IMR-90 (cell line): ENCODE data around the gene LYPD8. TPM values are rescaled to one million over a fixed set of nuclear protein-coding genes. Genes with fewer than 3 reads are reported as not detected.
"Not testable (repeated sequence)": the region's sequence is repeated elsewhere in the genome, so short reads cannot be mapped to it uniquely, and the experiment has no call there.

ENCODE experiments used
- ATAC-seq: fragments of 200-7000 bp; cut with Tn5 transposase; 2 replicates; pipeline ENCODE4 v1.9.1; 2020; ENCODE audit warnings: low read depth, mild to moderate bottlenecking, moderate library complexity
- BruUV-seq: library from RNA; stranded (reverse); fragments of 400-500 nt; replicated peaks from 2 replicates; lab custom pipeline; 2021; lab: Mats Ljungman, UMichigan
- CTCF ChIA-PET: fragments of 300-600 bp; formaldehyde crosslinking; extraction: SDS; loops from one replicate; lab custom pipeline; 2021; ENCODE audit warnings: antibody characterized with exemption; lab: Yijun Ruan, JAX
- POLR2A ChIA-PET: fragments of 300-600 bp; sonication (Branson Sonifier 250); formaldehyde crosslinking; loops from one replicate; lab custom pipeline; 2022; ENCODE audit warnings: antibody characterized with exemption; ENCODE audit not compliant: unreplicated experiment; lab: Charles Lee
- DNase-seq: peaks from one replicate; pipeline ENCODE4 v3.0.0; 2013
- H2AFZ ChIP-seq: replicated peaks from 2 replicates; pipeline ENCODE3; 2013; ENCODE audit warnings: low read length, mild to moderate bottlenecking; ENCODE audit not compliant: poor library complexity
- H2AK5ac ChIP-seq: 2 replicates; pipeline ENCODE4 v1.6.1; 2013; ENCODE audit warnings: low read depth, low read length, inconsistent platforms
- H2AK9ac ChIP-seq: replicated peaks from 2 replicates; pipeline ENCODE3; 2013; ENCODE audit warnings: mild to moderate bottlenecking, low read depth, low read length, moderate library complexity; ENCODE audit not compliant: poor library complexity
- H2BK120ac ChIP-seq: 2 replicates; pipeline ENCODE4 v1.6.1; 2013; ENCODE audit warnings: low read depth, low read length, inconsistent platforms
- H2BK15ac ChIP-seq: 3 replicates; pipeline ENCODE4 v1.6.1; 2013; ENCODE audit warnings: low read depth, low read length, inconsistent platforms
- H2BK20ac ChIP-seq: 2 replicates; pipeline ENCODE4 v1.6.1; 2013; ENCODE audit warnings: low read depth, mild to moderate bottlenecking, inconsistent platforms, low read length, moderate library complexity
- H2BK5ac ChIP-seq: 2 replicates; pipeline ENCODE4 v1.6.1; 2013; ENCODE audit warnings: mild to moderate bottlenecking, low read depth, low read length, inconsistent platforms; ENCODE audit not compliant: poor library complexity, severe bottlenecking
- H3K14ac ChIP-seq: replicated peaks from 2 replicates; pipeline ENCODE4 v1.6.1; 2013; ENCODE audit warnings: low read depth, low read length, inconsistent platforms
- H3K18ac ChIP-seq: 2 replicates; pipeline ENCODE4 v1.6.1; 2013; ENCODE audit warnings: low read depth, low read length, control low read depth
- H3K23ac ChIP-seq: 2 replicates; pipeline ENCODE4 v1.6.1; 2013; ENCODE audit warnings: low read depth, low read length, inconsistent platforms
- H3K27ac ChIP-seq: 2 replicates; pipeline ENCODE4 v1.5.1; 2013; ENCODE audit warnings: mild to moderate bottlenecking, control low read depth, low read length; ENCODE audit not compliant: insufficient read depth
- H3K27me3 ChIP-seq: 2 replicates; pipeline ENCODE4 v1.6.1; 2013; ENCODE audit warnings: low read length; ENCODE audit not compliant: control insufficient read depth, insufficient read depth
- H3K36me3 ChIP-seq: 2 replicates; pipeline ENCODE4 v1.6.1; 2013; ENCODE audit warnings: low read length, mixed read lengths; ENCODE audit not compliant: control insufficient read depth, insufficient read depth
- H3K4ac ChIP-seq: 2 replicates; pipeline ENCODE4 v1.6.1; 2013; ENCODE audit warnings: low read depth, low read length, inconsistent platforms
- H3K4me1 ChIP-seq: 2 replicates; pipeline ENCODE4 v1.6.1; 2013; ENCODE audit warnings: low read length, mixed read lengths; ENCODE audit not compliant: control insufficient read depth, insufficient read depth
- H3K4me2 ChIP-seq: 2 replicates; pipeline ENCODE4 v1.6.1; 2013; ENCODE audit warnings: low read depth, mild to moderate bottlenecking, control low read depth, low read length, moderate library complexity
- H3K4me3 ChIP-seq: 2 replicates; pipeline ENCODE4 v1.5.1; 2013; ENCODE audit warnings: low read depth, mild to moderate bottlenecking, control low read depth, low read length, moderate library complexity; ENCODE audit not compliant: insufficient read depth
- H3K56ac ChIP-seq: 2 replicates; pipeline ENCODE4 v1.6.1; 2013; ENCODE audit warnings: low read length, inconsistent platforms; ENCODE audit not compliant: insufficient read depth; ENCODE audit errors: extremely low read depth
- H3K79me1 ChIP-seq, 2 experiments: 2 replicates each; pipeline ENCODE4 v1.6.1; 2013; ENCODE audit warnings: low read length in 2 of 2, inconsistent platforms in 1 of 2, low read depth in 1 of 2
- H3K9ac ChIP-seq: 2 replicates; pipeline ENCODE4 v1.6.1; 2013; ENCODE audit warnings: low read depth, low read length, control low read depth
- H3K9me1 ChIP-seq: 2 replicates; pipeline ENCODE4 v1.6.1; 2013; ENCODE audit warnings: low read length, inconsistent platforms; ENCODE audit not compliant: insufficient read depth
- H3K9me3 ChIP-seq: 2 replicates; pipeline ENCODE4 v1.6.1; 2013; ENCODE audit warnings: low read length; ENCODE audit not compliant: control insufficient read depth, insufficient read depth
- H4K20me1 ChIP-seq: 2 replicates; pipeline ENCODE4 v1.6.1; 2013; ENCODE audit warnings: low read length, inconsistent platforms; ENCODE audit not compliant: insufficient read depth
- H4K5ac ChIP-seq: 2 replicates; pipeline ENCODE4 v1.6.1; 2013; ENCODE audit warnings: mild to moderate bottlenecking, low read depth, low read length, control low read depth
- H4K8ac ChIP-seq, 2 experiments: 2 replicates each; pipeline ENCODE4 v1.6.1; 2013; ENCODE audit warnings: low read depth in 2 of 2, low read length in 2 of 2, control low read depth in 1 of 2, inconsistent platforms in 1 of 2
- H4K91ac ChIP-seq: 2 replicates; pipeline ENCODE4 v1.6.1; 2013; ENCODE audit warnings: low read depth, low read length, inconsistent platforms; ENCODE audit not compliant: insufficient read depth
- BHLHE40 ChIP-seq: fragments of 150-350 bp; IDR thresholded peaks from 2 replicates; pipeline ENCODE4 v1.6.1; 2016; ENCODE audit warnings: mild to moderate bottlenecking, low read depth, low read length
- RCOR1 ChIP-seq: IDR thresholded peaks from 2 replicates; pipeline ENCODE4 v1.6.1; 2012; ENCODE audit warnings: mild to moderate bottlenecking, low read length, improper control_type of control experiment; ENCODE audit not compliant: insufficient replicate concordance
- WGBS, 2 experiments: methylation state at CpG; one replicate each; pipeline versions ENCODE4 v1.1.5 to v1.1.7; 2013; ENCODE audit warnings: missing lambda C conversion rate in 2 of 2; ENCODE audit not compliant: insufficient read length in 1 of 2; ENCODE audit errors: extremely low coverage in 2 of 2; 5-methylcytosine and 5-hydroxymethylcytosine counted together
- dilution Hi-C: fragments of 300-500 bp; cut with HindIII; formaldehyde crosslinking; loops from one replicate; pipeline ENCODE4 v1.14.3; 2018; ENCODE audit warnings: low sequenced_read_pairs; ENCODE audit not compliant: unreplicated experiment
- in situ Hi-C: fragments of 300-500 bp; cut with MboI; formaldehyde crosslinking; loops from 3 replicates; pipeline ENCODE4 v1.14.3; 2019; ENCODE audit warnings: low sequenced_read_pairs, inconsistent platforms, mixed read lengths
- intact Hi-C: fragments of 100-400 bp; cut with micrococcal nuclease; formaldehyde crosslinking; loops from 2 replicates; pipeline ENCODE4 v1.10.0; 2022
- polyA plus RNA-seq, 3 experiments: library from polyadenylated mRNA; depleted of rRNA; stranded (reverse); fragments of >200 nt; gene quantifications; 2 replicates each; pipeline ENCODE4 v1.2.3, GENCODE V29; 2012; ENCODE audit warnings: low replicate concordance in 1 of 3
- total RNA-seq: library from RNA; depleted of rRNA; stranded (reverse); fragments of >200 nt; gene quantifications from 2 replicates; pipeline ENCODE4 v1.2.3, GENCODE V29; 2012

The LYPD8 gene
- total and polyA plus RNA-seq, 2 of the 4 experiments (the other 2 are of a cell fraction): not detected

- TF ChIP-seq RCOR1 (no peak), BHLHE40 (no peak)
These were observed 49.5 kb upstream of the LYPD8 start (continued) for GRCh38 chr1:248804771-248805681.

GRCh38 chr1:248803501-248803900, 47.9 kb upstream of the LYPD8 start:
- H2BK5ac ChIP-seq, H2BK20ac ChIP-seq, ATAC-seq: not testable (repeated sequence)

More at GRCh38 chr1:248803501-248803900, 47.9 kb upstream of the LYPD8 start:
- H2BK15ac ChIP-seq, H2BK120ac ChIP-seq, H4K91ac ChIP-seq, CTCF ChIA-PET, H3K18ac ChIP-seq, H2AFZ ChIP-seq, BruUV-seq, H3K79me1 ChIP-seq, H3K36me3 ChIP-seq, H3K27me3 ChIP-seq, H4K5ac ChIP-seq, H3K56ac ChIP-seq, H3K9ac ChIP-seq, H3K4ac ChIP-seq, dilution Hi-C loops, POLR2A ChIA-PET, H3K4me3 ChIP-seq, H2AK9ac ChIP-seq, H4K20me1 ChIP-seq, H3K4me1 ChIP-seq, DNase-seq, H2AK5ac ChIP-seq, H3K14ac ChIP-seq, intact Hi-C loops, H3K9me1 ChIP-seq, in situ Hi-C loops, H3K4me2 ChIP-seq, H4K8ac ChIP-seq, H3K27ac ChIP-seq, H3K23ac ChIP-seq, H3K9me3 ChIP-seq: not testable (repeated sequence)
- 74% methylated on average over 9 of the region's 15 CpGs; no CpG with 5 or more reads in 1 of the 2 experiments for WGBS, 2 experiments
